Suprapubic skin (tissue), 4 donors: Measurements from ENCODE around the gene RBM39. TPM values are rescaled to one million over a fixed set of nuclear protein-coding genes. Genes with fewer than 3 reads are reported as not detected.
A peak's percentile ranks its signal among the peaks of the same experiment; 100 is the strongest.

Experiments used
- DNase-seq, 2 donors: peaks; one replicate each; pipeline ENCODE4 v3.0.0-alpha.2; 2019; ENCODE audit warnings: low spot score in 2 of 2
- H3K27ac ChIP-seq: fragments of 200-600 bp; sonication (generic); one replicate; pipeline ENCODE4 v1.5.1; 2019
- H3K27me3 ChIP-seq: fragments of 200-600 bp; sonication (generic); one replicate; pipeline ENCODE4 v1.5.1; 2019
- H3K36me3 ChIP-seq: fragments of 200-600 bp; sonication (generic); one replicate; pipeline ENCODE4 v1.5.1; 2019
- H3K4me1 ChIP-seq: fragments of 200-600 bp; sonication (generic); one replicate; pipeline ENCODE4 v1.5.1; 2019
- H3K4me3 ChIP-seq: fragments of 200-600 bp; sonication (generic); one replicate; pipeline ENCODE4 v1.5.1; 2019; ENCODE audit warnings: mild to moderate bottlenecking
- H3K9me3 ChIP-seq: fragments of 200-600 bp; sonication (generic); one replicate; pipeline ENCODE4 v1.5.1; 2019
- CTCF ChIP-seq, 2 donors: fragments of 200-600 bp in 1 of 2; fragments of 450-650 bp in 1 of 2; sonication (generic) in 1 of 2; IDR thresholded peaks; one replicate each; pipeline ENCODE4 v1.5.1; 2016 to 2019; ENCODE audit warnings: antibody characterized with exemption in 2 of 2, mild to moderate bottlenecking in 1 of 2, moderate library complexity in 1 of 2
- EP300 ChIP-seq: sonication (generic); formaldehyde crosslinking; IDR thresholded peaks from one replicate; pipeline ENCODE4 v1.6.1; 2017; ENCODE audit warnings: antibody characterized with exemption
- POLR2A ChIP-seq, 2 donors: fragments of 450-650 bp; IDR thresholded peaks; one replicate each; pipeline ENCODE4 v1.6.1; 2017; ENCODE audit warnings: antibody characterized with exemption in 2 of 2, mild to moderate bottlenecking in 2 of 2, moderate library complexity in 2 of 2
- POLR2AphosphoS5 ChIP-seq, 3 donors: sonication (generic); formaldehyde crosslinking; IDR thresholded peaks; one replicate each; pipeline ENCODE4 v1.6.1; 2017; ENCODE audit warnings: antibody characterized with exemption in 3 of 3
- WGBS: methylation state at CpG from one replicate; pipeline ENCODE4 v1.1.5; 2018; 5-methylcytosine and 5-hydroxymethylcytosine counted together
- total RNA-seq, 4 donors: library from RNA; depleted of rRNA; stranded (reverse); fragments of >200 nt; gene quantifications; one replicate each; pipeline ENCODE4 v1.1.0, GENCODE V29; 2016

RBM39 gene
- total RNA-seq, 4 donors from 2014 or later: 245 to 599 (median 258) TPM

- no peaks in the 10 kb centered on the region for H3K9me3 ChIP-seq
- H3K4me1 ChIP-seq: peaks cover 34% of the 10 kb centered on the region
- TF ChIP-seq CTCF (IDR thresholded peaks at IDR 0.05): no peak
- TF ChIP-seq EP300: no peak
- no peak for TF ChIP-seq POLR2A (IDR thresholded peaks at IDR 0.05)
- no peak for TF ChIP-seq POLR2AphosphoS5 (IDR thresholded peaks at IDR 0.05)
- peak overlapping the region; percentile 86 for H3K4me3 ChIP-seq
- H3K36me3 ChIP-seq: peaks cover 18% of the 10 kb centered on the region
- DNase-seq: no peak
- peak overlapping the region; percentile 100 for H3K27ac ChIP-seq
- 76% methylated on average over 15 of the region's 15 CpGs for WGBS
- H3K27me3 ChIP-seq: no peaks in the 10 kb centered on the region
Measured at GRCh38 chr20:35743693-35744491, 1.8 kb upstream of the RBM39 start.

- H3K27me3 ChIP-seq: no peaks in the 10 kb centered on the region
- H3K4me3 ChIP-seq: peak overlapping the region; percentile 86
- H3K9me3 ChIP-seq: no peaks in the 10 kb centered on the region
- peaks cover 27% of the 10 kb centered on the region for H3K36me3 ChIP-seq
- TF ChIP-seq EP300 (no peak), POLR2AphosphoS5 (IDR thresholded peaks at IDR 0.05) (no peak), CTCF (IDR thresholded peaks at IDR 0.05) (no peak), POLR2A (IDR thresholded peaks at IDR 0.05) (no peak)
- WGBS: 3% methylated on average over 8 of the region's 8 CpGs
- H3K27ac ChIP-seq: peak overlapping the region; percentile 100
- peaks cover 43% of the 10 kb centered on the region for H3K4me1 ChIP-seq
- no peak for DNase-seq
Measured at GRCh38 chr20:35742741-35743523, 872 bp upstream of the RBM39 start.

- no peak for DNase-seq
- H3K36me3 ChIP-seq: peaks cover 58% of the 10 kb centered on the region
- no peaks in the 10 kb centered on the region for H3K27me3 ChIP-seq
- H3K9me3 ChIP-seq: no peaks in the 10 kb centered on the region
- peak overlapping the region; percentile 86 for H3K4me3 ChIP-seq
- peak overlapping the region; percentile 100 for H3K27ac ChIP-seq
- 32% methylated on average over 7 of the region's 7 CpGs for WGBS
- peaks cover 69% of the 10 kb centered on the region for H3K4me1 ChIP-seq
- TF ChIP-seq POLR2AphosphoS5 (IDR thresholded peaks at IDR 0.05) (no peak), POLR2A (IDR thresholded peaks at IDR 0.05) (no peak), EP300 (no peak), CTCF (IDR thresholded peaks at IDR 0.05) (no peak)
Measured at GRCh38 chr20:35739294-35740163, 2.5 kb downstream of the RBM39 start.

- H3K36me3 ChIP-seq: peaks cover 68% of the 10 kb centered on the region
- TF ChIP-seq EP300: no peak
- TF ChIP-seq POLR2A (IDR thresholded peaks at IDR 0.05): no peak
- no peak for TF ChIP-seq CTCF (IDR thresholded peaks at IDR 0.05)
- no peak for TF ChIP-seq POLR2AphosphoS5 (IDR thresholded peaks at IDR 0.05)
- no peaks in the 10 kb centered on the region for H3K9me3 ChIP-seq
- 51% methylated on average over 4 of the region's 4 CpGs for WGBS
- H3K4me3 ChIP-seq: peak overlapping the region; percentile 86
- H3K27me3 ChIP-seq: no peaks in the 10 kb centered on the region
- no peak for DNase-seq
- H3K4me1 ChIP-seq: peaks cover 72% of the 10 kb centered on the region
- no peak overlapping the region for H3K27ac ChIP-seq
Measured at GRCh38 chr20:35738410-35739179, 3.5 kb downstream of the RBM39 start.
